BE2C (cell line): ENCODE data around the gene TRIOBP.
A peak's percentile ranks its signal among the peaks of the same experiment; 100 is the strongest.
"Not testable (repeated sequence)": the region's sequence is repeated elsewhere in the genome, so short reads cannot be mapped to it uniquely, and the experiment has no call there.

ENCODE experiments used
- DNase-seq: peaks from one replicate; pipeline ENCODE4 v3.0.0-alpha.2; 2020
- H3K27me3 ChIP-seq: fragments of 250-450 bp; sonication (Bioruptor Pico); 2 replicates; pipeline ENCODE4 v1.5.1; 2020; ENCODE audit warnings: mild to moderate bottlenecking
- H3K36me3 ChIP-seq: fragments of 250-450 bp; sonication (Bioruptor Pico); 2 replicates; pipeline ENCODE4 v1.5.1; 2020; ENCODE audit warnings: mild to moderate bottlenecking
- H3K4me1 ChIP-seq: fragments of 250-450 bp; sonication (Bioruptor Pico); 2 replicates; pipeline ENCODE4 v1.5.1; 2020
- H3K4me3 ChIP-seq: 2 replicates; pipeline ENCODE4 v1.5.1; 2011; ENCODE audit warnings: low read depth, low read length
- H3K9me3 ChIP-seq: fragments of 250-450 bp; sonication (Bioruptor Pico); 2 replicates; pipeline ENCODE4 v1.5.1; 2020
- TF ChIP-seq, protein P1 (sequence below): IDR thresholded peaks from 2 replicates; pipeline ENCODE4 v1.5.1; 2012; ENCODE audit warnings: mild to moderate bottlenecking, low read depth, low read length

TRIOBP gene

DNA sequence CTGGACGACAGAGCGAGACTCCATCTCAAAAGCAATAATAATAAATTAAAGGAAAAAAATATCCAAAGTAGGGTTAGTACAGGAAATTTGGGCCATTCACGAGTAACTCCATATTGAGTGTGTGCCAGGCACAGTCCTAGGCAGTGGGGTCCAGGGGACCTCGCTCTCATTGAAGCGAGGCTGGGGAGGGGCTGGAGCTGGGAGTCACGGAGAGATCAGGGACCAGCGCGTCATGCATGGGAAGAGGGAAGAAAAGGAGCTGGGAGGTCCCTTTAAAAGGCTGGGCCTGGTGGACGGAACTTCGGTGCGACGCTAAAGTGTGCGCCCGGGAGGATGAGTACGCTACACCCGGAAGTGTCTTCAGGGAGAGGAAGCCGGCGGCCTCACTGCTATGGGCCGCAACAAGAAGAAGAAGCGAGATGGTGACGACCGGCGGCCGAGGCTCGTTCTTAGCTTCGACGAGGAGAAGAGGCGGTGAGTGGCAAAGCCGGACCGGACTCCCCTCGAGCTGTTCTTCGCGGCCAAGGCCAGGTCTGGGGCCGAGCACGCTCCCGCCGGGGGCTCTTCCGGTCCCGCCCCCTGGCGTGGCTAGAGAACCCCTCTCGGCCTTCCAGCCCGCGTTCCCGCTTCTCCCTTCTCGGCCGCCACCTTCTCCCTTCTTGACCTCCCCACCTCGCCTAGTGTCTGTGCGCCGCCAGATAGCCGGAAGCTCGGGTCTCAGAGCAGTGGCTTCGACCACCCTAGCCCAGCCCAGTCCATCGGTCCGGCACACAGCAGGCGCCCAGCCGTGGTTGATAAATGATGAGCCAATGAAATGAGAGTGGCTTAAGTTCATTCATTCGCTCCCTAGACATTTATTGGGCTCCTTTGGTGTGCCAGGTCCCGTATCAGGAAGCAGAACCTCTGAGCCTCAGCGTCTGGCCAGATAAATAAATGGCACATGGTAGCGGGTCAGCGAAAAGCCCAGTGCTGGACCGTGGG is 10.6 kb upstream of the TRIOBP start, which contains the start of gene NOL12:
NOL12 (plus strand) TSS at position 342 of the 981 bp plus-strand sequence; CDS start at position 392, 50 bp downstream.
- peak; percentile 84 for DNase-seq
- no peaks in the 10 kb centered on the region for H3K4me1 ChIP-seq
- H3K9me3 ChIP-seq = no peaks in the 10 kb centered on the region
- H3K27me3 ChIP-seq = no peaks in the 10 kb centered on the region
- peak within 1 kb of the TSS; percentile 98 for H3K4me3 ChIP-seq
- H3K36me3 ChIP-seq = peaks cover 25% of the 10 kb centered on the region
- TF ChIP-seq, protein P1, sequence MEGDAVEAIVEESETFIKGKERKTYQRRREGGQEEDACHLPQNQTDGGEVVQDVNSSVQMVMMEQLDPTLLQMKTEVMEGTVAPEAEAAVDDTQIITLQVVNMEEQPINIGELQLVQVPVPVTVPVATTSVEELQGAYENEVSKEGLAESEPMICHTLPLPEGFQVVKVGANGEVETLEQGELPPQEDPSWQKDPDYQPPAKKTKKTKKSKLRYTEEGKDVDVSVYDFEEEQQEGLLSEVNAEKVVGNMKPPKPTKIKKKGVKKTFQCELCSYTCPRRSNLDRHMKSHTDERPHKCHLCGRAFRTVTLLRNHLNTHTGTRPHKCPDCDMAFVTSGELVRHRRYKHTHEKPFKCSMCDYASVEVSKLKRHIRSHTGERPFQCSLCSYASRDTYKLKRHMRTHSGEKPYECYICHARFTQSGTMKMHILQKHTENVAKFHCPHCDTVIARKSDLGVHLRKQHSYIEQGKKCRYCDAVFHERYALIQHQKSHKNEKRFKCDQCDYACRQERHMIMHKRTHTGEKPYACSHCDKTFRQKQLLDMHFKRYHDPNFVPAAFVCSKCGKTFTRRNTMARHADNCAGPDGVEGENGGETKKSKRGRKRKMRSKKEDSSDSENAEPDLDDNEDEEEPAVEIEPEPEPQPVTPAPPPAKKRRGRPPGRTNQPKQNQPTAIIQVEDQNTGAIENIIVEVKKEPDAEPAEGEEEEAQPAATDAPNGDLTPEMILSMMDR = no peak

DNA sequence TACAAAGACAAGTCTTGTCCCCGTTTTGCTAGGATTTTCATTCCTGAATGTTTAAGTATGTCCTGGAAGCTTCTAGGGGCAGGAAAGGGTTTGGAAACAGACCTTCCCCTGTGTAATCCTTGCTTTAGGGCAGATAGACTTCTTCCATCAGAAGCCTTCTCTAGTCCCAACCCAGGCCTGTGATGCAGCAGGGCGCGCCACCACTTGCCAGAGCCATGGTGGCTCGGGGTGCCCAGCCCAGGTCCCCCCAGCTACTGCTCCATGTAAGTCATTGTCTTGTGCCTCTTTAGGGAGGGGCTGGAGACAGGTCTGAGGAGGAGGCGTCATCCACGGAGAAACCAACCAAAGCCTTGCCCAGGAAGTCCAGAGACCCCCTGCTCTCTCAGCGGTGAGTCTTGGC is 6.4 kb upstream of the TRIOBP start:
- Histone ChIP-seq H3K4me3 (no peak overlapping the region), H3K9me3 (no peaks in the 10 kb centered on the region), H3K4me1 (no peaks in the 10 kb centered on the region), H3K36me3 (peaks cover 50% of the 10 kb centered on the region), H3K27me3 (no peaks in the 10 kb centered on the region)
- TF ChIP-seq, protein P1 = no peak
- DNase-seq = no peak

DNA sequence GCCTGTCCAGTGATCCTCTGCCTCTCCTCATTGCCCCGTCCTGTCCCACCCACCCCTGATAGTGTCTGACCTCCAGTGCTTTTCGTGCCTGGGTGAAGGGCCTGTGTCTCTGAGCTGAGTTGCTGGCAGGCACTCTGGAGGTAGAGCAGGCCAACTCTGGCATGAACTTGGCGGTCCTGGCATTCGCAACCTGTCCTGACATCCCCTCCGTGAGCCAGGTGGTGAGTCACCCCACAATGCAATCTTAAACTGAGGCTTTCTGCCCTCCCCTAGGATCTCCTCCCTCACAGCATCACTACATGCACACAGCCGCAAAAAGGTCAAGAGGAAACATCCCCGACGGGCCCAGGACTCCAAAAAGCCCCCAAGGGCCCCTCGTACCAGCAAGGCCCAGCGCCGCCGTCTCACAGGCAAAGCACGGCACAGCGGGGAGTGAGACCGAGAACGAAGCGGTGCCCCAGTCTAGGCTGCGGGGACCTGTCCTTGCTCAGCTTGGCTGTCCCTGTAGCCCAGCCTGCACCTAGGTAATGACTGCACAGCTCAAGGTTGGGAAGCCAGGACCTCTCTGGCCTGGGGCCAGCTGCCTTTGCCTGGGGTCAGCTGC is 5.8 kb upstream of the TRIOBP start:
- Histone ChIP-seq H3K9me3 (no peaks in the 10 kb centered on the region), H3K27me3 (no peaks in the 10 kb centered on the region), H3K4me1 (peaks cover 4% of the 10 kb centered on the region), H3K4me3 (no peak overlapping the region), H3K36me3 (peaks cover 50% of the 10 kb centered on the region)
- DNase-seq = no peak
- TF ChIP-seq, protein P1 = no peak

DNA sequence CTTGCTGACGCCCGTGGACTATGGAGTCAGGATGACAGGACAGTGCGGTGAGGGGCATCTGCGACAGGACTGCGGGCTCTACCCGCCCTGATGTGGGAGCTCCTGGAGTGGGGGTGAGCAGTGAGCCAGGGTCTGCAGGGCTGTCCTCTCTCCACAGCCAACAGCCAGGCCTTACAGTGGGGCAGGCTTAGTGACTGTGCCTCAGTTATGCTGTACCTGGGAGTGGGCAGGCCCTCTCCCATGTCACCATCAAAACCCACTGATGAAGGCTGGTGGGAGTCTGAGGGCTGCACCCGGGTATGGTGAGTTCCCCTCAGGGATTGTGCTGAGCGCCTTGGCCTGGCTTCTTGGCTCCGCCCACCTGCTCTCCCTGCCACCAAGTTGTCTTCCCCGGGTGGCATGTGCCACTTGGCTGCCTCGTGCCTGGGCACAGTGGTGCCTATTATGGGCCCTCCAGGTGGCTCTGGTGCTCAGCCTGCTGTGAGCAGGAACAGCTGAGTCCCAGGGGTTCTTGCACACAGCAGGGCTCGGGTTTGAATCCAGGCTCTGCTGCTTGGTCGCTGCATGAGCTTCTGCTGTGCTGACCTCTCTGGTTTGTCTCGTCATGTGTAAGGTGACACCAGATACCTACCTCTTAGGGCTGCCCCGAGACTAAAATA is 4.1 kb upstream of the TRIOBP start:
- Histone ChIP-seq H3K4me3 (no peak overlapping the region), H3K9me3 (no peaks in the 10 kb centered on the region), H3K27me3 (no peaks in the 10 kb centered on the region), H3K36me3 (peaks cover 50% of the 10 kb centered on the region), H3K4me1 (peaks cover 10% of the 10 kb centered on the region)
- TF ChIP-seq, protein P1 = no peak
- DNase-seq = no peak

DNA sequence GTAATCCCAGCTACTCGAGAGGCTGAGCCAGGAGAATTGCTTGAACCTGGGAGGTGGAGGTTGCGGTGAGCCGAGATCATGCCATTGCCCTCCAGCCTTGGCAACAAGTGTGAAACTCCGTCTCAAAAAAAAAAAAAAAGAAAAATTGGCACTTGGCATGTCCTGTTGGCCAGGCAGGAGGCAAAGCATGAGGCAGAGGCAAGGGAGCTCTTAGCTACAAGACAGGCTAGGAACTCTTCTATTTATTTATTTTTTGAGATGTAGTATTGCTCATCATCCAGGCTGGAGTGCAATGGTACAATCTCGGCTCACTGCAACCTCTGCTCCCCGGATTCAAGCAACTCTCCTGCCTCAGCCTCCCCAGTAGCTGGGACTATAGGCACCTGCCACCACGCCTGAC is 2.7 kb upstream of the TRIOBP start:
- H3K4me3 ChIP-seq, H3K9me3 ChIP-seq, H3K4me1 ChIP-seq, DNase-seq, H3K27me3 ChIP-seq: not testable (repeated sequence)
- H3K36me3 ChIP-seq = peaks cover 38% of the 10 kb centered on the region

DNA sequence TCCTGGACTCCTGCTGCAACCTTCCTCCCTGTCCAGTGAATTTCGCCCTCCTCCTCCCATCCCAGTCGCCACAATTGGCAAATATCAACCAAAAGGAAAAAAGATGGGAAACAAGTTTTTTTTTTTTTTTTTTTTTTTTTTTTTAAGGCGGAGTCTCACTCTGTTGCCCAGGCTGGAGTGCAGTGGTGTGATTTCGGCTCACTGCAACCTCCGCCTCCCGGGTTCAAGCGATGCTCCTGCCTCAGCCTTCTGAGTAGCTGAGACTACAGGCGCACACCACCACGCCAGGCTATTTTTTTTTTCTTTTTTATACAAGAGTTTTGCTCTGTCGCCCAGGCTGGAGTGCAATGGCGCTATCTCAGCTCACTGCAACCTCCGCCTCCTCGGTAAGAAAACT is 590 bp upstream of the TRIOBP start:
- H3K4me1 ChIP-seq, DNase-seq, H3K9me3 ChIP-seq, H3K27me3 ChIP-seq: not testable (repeated sequence)
- H3K36me3 ChIP-seq = peaks cover 24% of the 10 kb centered on the region
- H3K4me3 ChIP-seq = peak overlapping the region; percentile 30; the same call in 1 of the 2 replicates
